Posterior vena cava (tissue), 2 donors: ENCODE data around the gene CNTF. TPM values are rescaled to one million over a fixed set of nuclear protein-coding genes. Genes with fewer than 3 reads are reported as not detected.

Experiments
- DNase-seq: peaks from one replicate; pipeline ENCODE4 v3.0.0-alpha.2; 2020; ENCODE audit warnings: low spot score
- intact Hi-C, 2 donors: fragments of 100-400 bp; cut with DNase I; formaldehyde crosslinking; loops; one replicate each; pipeline versions ENCODE4 v1.14.1 to v1.14.2; 2022 to 2023
- total RNA-seq, 2 donors: library from RNA; stranded (reverse); fragmentation: NEBNext Ultra II Directional; extraction: Animal tissue kit (Norgen Biotek cat#: 25700); gene quantifications; one replicate each; pipeline ENCODE4 v1.2.1, GENCODE V29; 2021
- donor health status: DM: yes; HTN: yes; CAD: no.
- donor health status: DM: yes; HTN: yes; CAD: no.

The CNTF gene
- total RNA-seq, 2 donors from 2014 or later = 1.7 to 2.3 TPM

DNA sequence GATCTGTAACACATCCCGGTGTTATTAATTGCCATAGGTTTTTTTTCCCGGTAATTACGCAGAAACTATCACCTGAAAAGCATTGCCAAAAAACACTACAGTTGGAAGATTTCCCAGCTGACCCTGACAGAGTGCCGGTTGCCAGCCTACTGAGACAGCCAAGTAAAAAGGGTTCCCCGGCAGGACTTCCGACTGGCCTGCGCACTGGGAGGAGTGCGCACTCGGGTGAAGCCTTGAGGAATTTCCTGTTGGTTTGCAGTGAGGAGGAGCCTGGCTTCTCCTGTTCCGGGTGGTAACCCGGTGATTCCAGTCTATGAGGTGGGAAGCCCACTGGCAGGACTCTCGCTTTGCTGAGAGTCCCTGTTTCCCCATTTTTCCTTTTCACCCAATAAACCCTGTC, 52.1 kb downstream of the CNTF start:
- intact Hi-C loops = no loop called here
- DNase-seq = no peak

Other genes starting within 250 kb of the CNTF start
- gene OR5B3, start 215.8 kb upstream of the CNTF start, total RNA-seq = not detected
- gene OR5B2, start 194.5 kb upstream of the CNTF start, total RNA-seq = not detected
- gene OR5B12, start 180.4 kb upstream of the CNTF start, total RNA-seq = not detected
- not detected for gene OR5B21, start 114.6 kb upstream of the CNTF start, total RNA-seq
- 10 to 100 TPM in 1 of 2 donors, 1 to 10 TPM in 1; 7.9 to 10.7 TPM for gene LPXN, start 46.8 kb upstream of the CNTF start, total RNA-seq
- 10 to 100 TPM; 48.8 to 60.6 TPM for gene ZFP91, start 43.6 kb upstream of the CNTF start, total RNA-seq
- gene GLYAT, start 109.3 kb downstream of the CNTF start, total RNA-seq = not detected
- gene GLYATL2, start 222.0 kb downstream of the CNTF start, total RNA-seq = not detected